ENCODE measurements around the gene ITPR3.

DNA sequence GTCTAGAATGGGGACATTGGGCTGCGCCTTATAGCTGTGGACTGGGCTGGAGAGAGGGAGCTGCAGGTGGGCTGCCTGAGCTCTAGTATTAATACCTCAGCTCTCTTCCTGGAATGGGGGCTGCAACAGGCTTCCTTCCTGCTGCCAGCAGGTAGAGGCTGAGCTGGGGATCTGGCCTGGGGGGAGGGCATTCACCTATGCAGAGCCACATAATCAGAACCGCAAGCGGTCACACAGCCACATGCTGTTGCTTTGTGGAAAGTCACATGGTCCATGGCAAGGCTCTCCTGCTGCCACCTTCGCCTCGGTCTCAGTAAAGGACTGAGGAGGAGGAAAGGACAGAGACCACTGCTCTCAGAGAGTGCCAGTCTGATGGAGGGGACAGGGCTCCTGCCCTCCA lies 35.7 kb downstream of the ITPR3 start:
- no peak for TF ChIP-seq ZFX (IDR thresholded peaks at IDR 0.05)
- TF ChIP-seq, protein P1, sequence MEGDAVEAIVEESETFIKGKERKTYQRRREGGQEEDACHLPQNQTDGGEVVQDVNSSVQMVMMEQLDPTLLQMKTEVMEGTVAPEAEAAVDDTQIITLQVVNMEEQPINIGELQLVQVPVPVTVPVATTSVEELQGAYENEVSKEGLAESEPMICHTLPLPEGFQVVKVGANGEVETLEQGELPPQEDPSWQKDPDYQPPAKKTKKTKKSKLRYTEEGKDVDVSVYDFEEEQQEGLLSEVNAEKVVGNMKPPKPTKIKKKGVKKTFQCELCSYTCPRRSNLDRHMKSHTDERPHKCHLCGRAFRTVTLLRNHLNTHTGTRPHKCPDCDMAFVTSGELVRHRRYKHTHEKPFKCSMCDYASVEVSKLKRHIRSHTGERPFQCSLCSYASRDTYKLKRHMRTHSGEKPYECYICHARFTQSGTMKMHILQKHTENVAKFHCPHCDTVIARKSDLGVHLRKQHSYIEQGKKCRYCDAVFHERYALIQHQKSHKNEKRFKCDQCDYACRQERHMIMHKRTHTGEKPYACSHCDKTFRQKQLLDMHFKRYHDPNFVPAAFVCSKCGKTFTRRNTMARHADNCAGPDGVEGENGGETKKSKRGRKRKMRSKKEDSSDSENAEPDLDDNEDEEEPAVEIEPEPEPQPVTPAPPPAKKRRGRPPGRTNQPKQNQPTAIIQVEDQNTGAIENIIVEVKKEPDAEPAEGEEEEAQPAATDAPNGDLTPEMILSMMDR (conservative IDR thresholded peaks at IDR 0.05) = no peak

All from C4-2B (cell line).